HepG2 (cell line): ENCODE measurements around the gene TENT5A. TPM values are rescaled to one million over a fixed set of nuclear protein-coding genes. Genes with fewer than 3 reads are reported as not detected.
A peak's percentile ranks its signal among the peaks of the same experiment; 100 is the strongest.

ENCODE experiments used
- ATRX ChIP-seq: sonication (generic); formaldehyde crosslinking; IDR thresholded peaks from 2 replicates; pipeline ENCODE4 v1.4.0; 2020; ENCODE audit warnings: missing genetic modification reagents, borderline replicate concordance
- BRD4 ChIP-seq: sonication (generic); formaldehyde crosslinking; IDR thresholded peaks from 2 replicates; pipeline ENCODE4 v1.4.0; 2020; ENCODE audit warnings: missing genetic modification reagents
- ELF1 ChIP-seq: sonication (generic); formaldehyde crosslinking; IDR thresholded peaks from 2 replicates; pipeline ENCODE4 v1.4.0; 2020; ENCODE audit warnings: missing genetic modification reagents
- ELF3 ChIP-seq: IDR thresholded peaks from 2 replicates; pipeline ENCODE4 v1.6.1; 2016; ENCODE audit warnings: missing genetic modification reagents, missing compliant biosample characterization
- ETV5 ChIP-seq: IDR thresholded peaks from 2 replicates; pipeline ENCODE4 v1.6.1; 2018; ENCODE audit warnings: missing biosample characterization, missing genetic modification reagents, inconsistent platforms, borderline replicate concordance
- HMGA1 ChIP-seq: sonication (generic); formaldehyde crosslinking; conservative IDR thresholded peaks from 2 replicates; pipeline ENCODE4 v1.4.0; 2020; ENCODE audit warnings: missing genetic modification reagents
- KLF15 ChIP-seq: sonication (generic); formaldehyde crosslinking; IDR thresholded peaks from 2 replicates; pipeline ENCODE4 v1.8.1; 2023; ENCODE audit warnings: borderline replicate concordance, mild to moderate bottlenecking, inconsistent platforms, missing genetic modification reagents, mixed read lengths
- MIER2 ChIP-seq: IDR thresholded peaks from 2 replicates; pipeline ENCODE4 v1.6.1; 2016; ENCODE audit warnings: missing biosample characterization, missing genetic modification reagents
- MTA1 ChIP-seq: sonication (generic); formaldehyde crosslinking; IDR thresholded peaks from 2 replicates; pipeline ENCODE4 v1.4.0; 2020; ENCODE audit warnings: missing genetic modification reagents, mild to moderate bottlenecking, borderline replicate concordance
- PAF1 ChIP-seq: IDR thresholded peaks from 2 replicates; pipeline ENCODE4 v1.6.1; 2016; ENCODE audit warnings: missing genetic modification reagents, missing compliant biosample characterization
- PHF5A ChIP-seq: IDR thresholded peaks from one replicate; pipeline ENCODE4 v1.6.1; 2018; ENCODE audit warnings: low read depth, missing genetic modification reagents; ENCODE audit not compliant: unreplicated experiment
- PHF8 ChIP-seq: sonication (generic); formaldehyde crosslinking; IDR thresholded peaks from 2 replicates; pipeline ENCODE4 v1.5.0; 2020; ENCODE audit warnings: missing genetic modification reagents
- RFXANK ChIP-seq: IDR thresholded peaks from 2 replicates; pipeline ENCODE4 v1.6.1; 2016
- SMYD3 ChIP-seq: sonication (generic); formaldehyde crosslinking; IDR thresholded peaks from 2 replicates; pipeline ENCODE4 v1.8.1; 2023; ENCODE audit warnings: mild to moderate bottlenecking, missing genetic modification reagents
- THAP9 ChIP-seq: sonication (generic); formaldehyde crosslinking; IDR thresholded peaks from 2 replicates; pipeline ENCODE4; 2020; ENCODE audit warnings: missing genetic modification reagents, mild to moderate bottlenecking, borderline replicate concordance
- ZBTB3 ChIP-seq: sonication (generic); formaldehyde crosslinking; IDR thresholded peaks from 2 replicates; pipeline ENCODE4 v1.4.0; 2020; ENCODE audit warnings: low read depth, mild to moderate bottlenecking, moderate library complexity, missing genetic modification reagents, borderline replicate concordance
- ZC3H13 ChIP-seq: sonication (generic); formaldehyde crosslinking; IDR thresholded peaks from 2 replicates; pipeline ENCODE4 v1.8.1; 2023; ENCODE audit warnings: mild to moderate bottlenecking, missing genetic modification reagents, moderate library complexity
- ZFY ChIP-seq: sonication (generic); formaldehyde crosslinking; IDR thresholded peaks from 2 replicates; pipeline ENCODE4 v1.4.0; 2020; ENCODE audit warnings: missing genetic modification reagents
- ZNF232 ChIP-seq: sonication (generic); formaldehyde crosslinking; IDR thresholded peaks from 2 replicates; pipeline ENCODE4 v1.4.0; 2020; ENCODE audit warnings: missing genetic modification reagents, borderline replicate concordance
- ZNF343 ChIP-seq: sonication (generic); formaldehyde crosslinking; IDR thresholded peaks from 2 replicates; pipeline ENCODE4 v1.4.0; 2020; ENCODE audit warnings: mild to moderate bottlenecking, missing genetic modification reagents
- ZNF674 ChIP-seq: sonication (generic); formaldehyde crosslinking; IDR thresholded peaks from 2 replicates; pipeline ENCODE4 v1.5.0; 2020; ENCODE audit warnings: low read depth, mild to moderate bottlenecking, missing genetic modification reagents
- ZNF776 ChIP-seq: sonication (generic); formaldehyde crosslinking; IDR thresholded peaks from 2 replicates; pipeline ENCODE4 v1.4.0; 2020; ENCODE audit warnings: mild to moderate bottlenecking, missing genetic modification reagents
- ZNF841 ChIP-seq: sonication (generic); formaldehyde crosslinking; IDR thresholded peaks from 2 replicates; pipeline ENCODE4 v1.8.1; 2023; ENCODE audit warnings: missing genetic modification reagents, borderline replicate concordance
- ZNF850 ChIP-seq: sonication (generic); formaldehyde crosslinking; conservative IDR thresholded peaks from 2 replicates; pipeline ENCODE4 v1.9.0; 2021; ENCODE audit warnings: mild to moderate bottlenecking, missing genetic modification reagents
- ZSCAN21 ChIP-seq: sonication (generic); formaldehyde crosslinking; IDR thresholded peaks from 2 replicates; pipeline ENCODE4 v1.8.0; 2022; ENCODE audit warnings: mild to moderate bottlenecking, missing genetic modification reagents, moderate library complexity, borderline replicate concordance
- ZXDC ChIP-seq: sonication (generic); formaldehyde crosslinking; IDR thresholded peaks from 2 replicates; pipeline ENCODE4 v1.5.0; 2020; ENCODE audit warnings: mild to moderate bottlenecking, missing genetic modification reagents
- polyA plus RNA-seq, 8 experiments: library from polyadenylated mRNA; depleted of rRNA in 3 of 8; stranded (reverse) in 7 of 8; unstranded in 1 of 8; fragments of >200 nt; fragmentation: Illumina TruSeq in 4 of 8; extraction: Trizol in 4 of 8; gene quantifications; 2 replicates each; pipeline versions ENCODE4 v1.2.1 to v1.2.3, GENCODE V29; 2011 to 2016; ENCODE audit warnings: low read depth in 4 of 8, missing spikeins in 1 of 8, mixed read lengths in 1 of 8; ENCODE audit not compliant: insufficient read depth in 1 of 8
- total RNA-seq, 5 experiments: library from RNA; depleted of rRNA; stranded (reverse); fragments of >200 nt; fragmentation: Illumina TruSeq; extraction: Trizol; gene quantifications; 2 replicates each; pipeline ENCODE4 v1.2.3, GENCODE V29; 2016; ENCODE audit warnings: low read depth in 1 of 5

The TENT5A gene
- total and polyA plus RNA-seq, 2 of the 13 experiments (the other 11 are each of a cell fraction or from before 2014, with no cell fraction given) = 8.0 to 13.8 TPM

- TF ChIP-seq MTA1 (CRISPR knock-in tag) (peak; percentile 93; the same call in 1 of the 2 replicates), ZNF343 (CRISPR knock-in tag) (peak; percentile 87), MIER2 (peak; percentile 23; the same call in 1 of the 2 replicates), ZSCAN21 (CRISPR knock-in tag) (peak; percentile 93), PAF1 (CRISPR knock-in tag) (no peak), ATRX (CRISPR knock-in tag) (no peak), THAP9 (CRISPR knock-in tag) (peak; percentile 38; the same call in 1 of the 2 replicates), PHF8 (CRISPR knock-in tag) (peak; percentile 52; the same call in 1 of the 2 replicates), ZNF232 (peak; percentile 95), ZC3H13 (CRISPR knock-in tag) (0 out of 2 replicates have a peak, but pooled peaks have one; percentile 20), SMYD3 (CRISPR knock-in tag) (peak; percentile 67; the same call in 1 of the 2 replicates), ETV5 (peak; percentile 26; the same call in 1 of the 2 replicates), BRD4 (CRISPR knock-in tag) (peak; percentile 68; the same call in 1 of the 2 replicates), PHF5A (CRISPR knock-in tag) (no peak), ZNF850 (CRISPR knock-in tag) (no peak), ELF1 (CRISPR knock-in tag) (no peak), ELF3 (CRISPR knock-in tag) (peak; percentile 61; the same call in 1 of the 2 replicates), ZNF674 (CRISPR knock-in tag) (no peak), KLF15 (CRISPR knock-in tag) (no peak), ZFY (CRISPR knock-in tag) (peak; percentile 68), HMGA1 (no peak), ZNF841 (no peak), RFXANK (CRISPR knock-in tag) (peak; percentile 72; the same call in 1 of the 2 replicates), ZBTB3 (CRISPR knock-in tag) (peak; percentile 84), ZXDC (CRISPR knock-in tag) (peak; percentile 74; the same call in 1 of the 2 replicates), ZNF776 (no peak)
These were observed 635 bp upstream of the TENT5A start (continued) for GRCh38 chr6:81752921-81753710.
